Measurements from ENCODE around the gene SREBF1. TPM values are rescaled to one million over a fixed set of nuclear protein-coding genes. Genes with fewer than 3 reads are reported as not detected.

SREBF1 gene
- total and polyA plus RNA-seq, 2 of the 4 experiments (the other 2 are of a cell fraction) = 3.4 to 20.4 TPM

- Histone ChIP-seq H3K4ac (ENCODE audit: low read depth, low read length) (no peak overlapping the region), H2AFZ (replicated peaks; ENCODE audit: low read length, poor library complexity) (no peak overlapping the region), H2BK20ac (ENCODE audit: low read depth, low read length) (no peak overlapping the region), H2BK15ac (ENCODE audit: low read depth, low read length) (no peak overlapping the region), H3K56ac (ENCODE audit: extremely low read depth, insufficient read depth, low read length) (no peak overlapping the region), H3K36me3 (ENCODE audit: control insufficient read depth, insufficient read depth, low read length) (peaks cover 64% of the 10 kb centered on the region), H3K4me3 (ENCODE audit: insufficient read depth, low read depth, low read length) (no peak overlapping the region), H3K9ac (ENCODE audit: low read depth, low read length) (no peak overlapping the region), H3K79me1 (ENCODE audit: low read depth in 1 of 2, low read length in 2 of 2) (peaks cover 6 to 41% of the 10 kb centered on the region in 2 experiments; a peak in 2 of 4 replicates), H3K9me3 (ENCODE audit: control insufficient read depth, insufficient read depth, low read length) (no peaks in the 10 kb centered on the region), H4K5ac (ENCODE audit: low read depth, low read length) (no peak overlapping the region), H3K4me1 (ENCODE audit: control insufficient read depth, insufficient read depth, low read length) (peaks cover 11% of the 10 kb centered on the region), H2BK120ac (ENCODE audit: low read depth, low read length) (no peak overlapping the region), H3K23ac (ENCODE audit: low read depth, low read length) (no peak overlapping the region), H3K27ac (ENCODE audit: insufficient read depth, low read length) (no peak overlapping the region), H3K9me1 (ENCODE audit: insufficient read depth, low read length) (no peaks in the 10 kb centered on the region), H3K27me3 (ENCODE audit: control insufficient read depth, insufficient read depth, low read length) (no peaks in the 10 kb centered on the region), H3K4me2 (ENCODE audit: low read depth, low read length) (no peak overlapping the region), H3K18ac (ENCODE audit: low read depth, low read length) (no peak overlapping the region), H2BK5ac (ENCODE audit: low read depth, low read length, poor library complexity, severe bottlenecking) (no peak overlapping the region), H4K91ac (ENCODE audit: insufficient read depth, low read depth, low read length) (no peak overlapping the region), H2AK9ac (replicated peaks; ENCODE audit: low read depth, low read length, poor library complexity) (no peak overlapping the region), H2AK5ac (ENCODE audit: low read depth, low read length) (no peak overlapping the region), H4K20me1 (ENCODE audit: insufficient read depth, low read length) (peaks cover 57% of the 10 kb centered on the region), H3K14ac (replicated peaks; ENCODE audit: low read depth, low read length) (no peak overlapping the region), H4K8ac (ENCODE audit: low read depth in 2 of 2, low read length in 2 of 2) (no peak overlapping the region)
- ATAC-seq (ENCODE audit: low read depth) (no peak), DNase-seq (no peak)
- in situ Hi-C loops (cut with MboI; ENCODE audit: low sequenced_read_pairs) (no loop called here), intact Hi-C loops (cut with micrococcal nuclease) (no loop called here), dilution Hi-C loops (cut with HindIII; ENCODE audit: low sequenced_read_pairs, unreplicated experiment) (no loop called here)
- 62% methylated on average over 39 of the region's 68 CpGs; no CpG with 5 or more reads in 1 of the 2 experiments for WGBS, 2 experiments (ENCODE audit: extremely low coverage in 2 of 2, insufficient read length in 1 of 2)
- CTCF ChIA-PET = no interaction called here
- POLR2A ChIA-PET (ENCODE audit: unreplicated experiment) = no interaction called here
- no peak for TF ChIP-seq SMC3 (IDR thresholded peaks at IDR 0.05; ENCODE audit: low read depth, low read length)
- no peak for TF ChIP-seq MAZ (IDR thresholded peaks at IDR 0.05; ENCODE audit: borderline replicate concordance, low read depth, low read length)
- TF ChIP-seq FOS (IDR thresholded peaks at IDR 0.05; ENCODE audit: low read depth, low read length) = no peak
- TF ChIP-seq RFX5 (IDR thresholded peaks at IDR 0.05; ENCODE audit: low read depth, low read length) = no peak
- TF ChIP-seq CTCF (conservative IDR thresholded peaks at IDR 0.05; ENCODE audit: low read depth, low read length) = no peak
- no peak for TF ChIP-seq CEBPB (IDR thresholded peaks at IDR 0.05; ENCODE audit: low read depth, low read length)
- TF ChIP-seq RCOR1 (IDR thresholded peaks at IDR 0.05; ENCODE audit: insufficient replicate concordance, low read length) = no peak
- TF ChIP-seq CHD1 (IDR thresholded peaks at IDR 0.05; ENCODE audit: low read depth, low read length) = no peak
- no peak for TF ChIP-seq RAD21 (IDR thresholded peaks at IDR 0.05; ENCODE audit: low read length)
- TF ChIP-seq POLR2A (IDR thresholded peaks at IDR 0.05; ENCODE audit: low read depth, low read length) = no peak
- TF ChIP-seq MXI1 (IDR thresholded peaks at IDR 0.05; ENCODE audit: borderline replicate concordance, low read depth, low read length) = no peak
- TF ChIP-seq ELK1 (IDR thresholded peaks at IDR 0.05; ENCODE audit: borderline replicate concordance, low read depth, low read length) = no peak
- no peak for TF ChIP-seq NFE2L2 (IDR thresholded peaks at IDR 0.05; ENCODE audit: low read depth, low read length)
- TF ChIP-seq, protein P1, sequence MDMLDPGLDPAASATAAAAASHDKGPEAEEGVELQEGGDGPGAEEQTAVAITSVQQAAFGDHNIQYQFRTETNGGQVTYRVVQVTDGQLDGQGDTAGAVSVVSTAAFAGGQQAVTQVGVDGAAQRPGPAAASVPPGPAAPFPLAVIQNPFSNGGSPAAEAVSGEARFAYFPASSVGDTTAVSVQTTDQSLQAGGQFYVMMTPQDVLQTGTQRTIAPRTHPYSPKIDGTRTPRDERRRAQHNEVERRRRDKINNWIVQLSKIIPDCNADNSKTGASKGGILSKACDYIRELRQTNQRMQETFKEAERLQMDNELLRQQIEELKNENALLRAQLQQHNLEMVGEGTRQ (IDR thresholded peaks at IDR 0.05; ENCODE audit: low read depth, low read length) = no peak
- TF ChIP-seq BHLHE40 (IDR thresholded peaks at IDR 0.05; ENCODE audit: low read depth, low read length) = no peak
- TF ChIP-seq MAFK (IDR thresholded peaks at IDR 0.05; ENCODE audit: low read depth, low read length) = no peak
- no TSS peak for BruUV-seq (replicated peaks)
Observed at GRCh38 chr17:17810084-17810894, 26.5 kb downstream of the SREBF1 start.

Measured in IMR-90 (cell line).